GM19043 (cell line): ENCODE measurements around the gene PLAGL2.
"Not testable (repeated sequence)": the region's sequence is repeated elsewhere in the genome, so short reads cannot be mapped to it uniquely, and the experiment has no call there.

ENCODE experiments used
- ATAC-seq: cut with Tn5 transposase; IDR thresholded peaks from one replicate; pipeline ENCODE4 v1.9.1; 2021; ENCODE audit warnings: low read depth; ENCODE audit not compliant: unreplicated experiment

PLAGL2 gene

DNA sequence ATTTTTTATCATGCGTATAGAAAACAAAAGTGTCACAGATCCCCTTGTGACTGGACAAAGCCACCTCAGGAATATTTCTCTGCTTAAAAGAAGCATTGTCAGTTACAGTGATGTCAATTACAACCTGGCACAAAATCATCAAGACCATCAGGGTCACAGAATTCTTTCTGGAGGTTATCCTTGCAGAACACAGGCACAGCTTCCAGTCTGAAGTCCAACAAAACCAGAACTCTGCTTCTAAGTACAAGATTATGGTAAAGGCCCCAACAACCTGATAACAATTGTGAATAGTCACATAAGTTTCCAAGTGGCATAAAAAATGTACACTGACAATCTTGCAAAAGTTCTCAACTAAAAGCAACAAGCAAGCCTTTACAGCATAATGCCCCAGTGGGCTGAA lies 21.0 kb downstream of the PLAGL2 start:
- no peak for ATAC-seq

DNA sequence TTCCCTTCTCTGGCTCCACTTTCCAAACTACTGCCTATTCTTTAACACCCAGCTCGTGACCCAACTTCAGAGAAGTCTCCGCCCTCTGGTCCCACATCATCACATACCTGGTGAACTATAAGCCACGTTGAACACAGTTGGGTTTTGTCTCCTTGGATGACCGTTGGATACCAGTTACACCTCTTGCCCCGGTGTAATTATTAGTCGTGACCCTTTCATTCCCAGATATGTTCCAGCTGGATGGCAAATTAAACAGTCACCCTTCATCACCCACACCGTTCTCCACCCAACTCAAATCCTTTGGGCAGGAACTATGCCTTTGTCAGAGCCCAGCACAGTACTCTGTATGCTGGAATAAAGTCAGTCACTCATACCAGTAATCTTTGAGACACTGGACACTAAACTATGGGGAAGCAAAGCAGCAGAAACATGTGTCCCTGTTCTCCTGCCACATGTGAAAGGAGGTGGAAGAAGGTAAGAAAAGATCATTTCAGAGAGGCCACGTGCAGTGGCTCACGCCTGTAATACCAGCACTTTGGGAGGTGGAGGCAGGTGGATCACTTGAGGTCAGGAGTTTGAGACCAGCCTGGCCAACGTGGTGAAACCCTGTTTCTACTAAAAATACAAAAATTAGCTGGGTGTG lies 22.5 kb downstream of the PLAGL2 start:
- ATAC-seq: no peak

DNA sequence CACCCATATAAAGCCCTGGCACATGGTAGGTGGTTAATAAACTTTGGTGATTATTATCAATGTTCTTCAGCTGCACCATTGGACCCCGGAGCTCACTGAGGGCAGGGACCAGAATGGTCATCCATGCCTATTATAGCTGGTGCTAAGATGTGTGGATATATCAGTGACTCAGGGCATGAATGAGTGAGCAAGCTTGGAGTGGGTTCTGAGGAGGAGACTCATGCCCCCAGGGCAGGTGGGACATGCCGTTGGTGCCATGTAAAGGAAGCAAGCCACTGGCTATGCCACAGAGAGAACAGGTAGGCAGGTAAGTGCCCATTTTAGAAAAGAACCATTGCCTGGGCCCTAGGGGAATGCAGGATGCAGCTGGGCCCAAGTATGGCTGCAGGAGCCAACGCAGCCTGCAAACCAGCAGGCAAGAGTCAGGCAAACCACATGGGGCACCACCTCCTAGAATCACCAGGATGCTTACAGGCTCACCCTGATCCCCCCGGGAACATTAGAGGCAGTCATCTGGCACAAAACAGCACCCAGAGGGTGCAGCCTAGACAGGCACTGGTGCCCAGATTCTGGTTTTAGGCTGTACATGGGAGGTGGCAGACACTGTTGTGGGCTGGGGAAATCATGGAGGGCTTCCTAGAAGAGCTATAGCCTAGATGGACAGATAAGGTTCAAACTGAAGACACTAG lies 23.5 kb downstream of the PLAGL2 start:
- ATAC-seq: no peak

DNA sequence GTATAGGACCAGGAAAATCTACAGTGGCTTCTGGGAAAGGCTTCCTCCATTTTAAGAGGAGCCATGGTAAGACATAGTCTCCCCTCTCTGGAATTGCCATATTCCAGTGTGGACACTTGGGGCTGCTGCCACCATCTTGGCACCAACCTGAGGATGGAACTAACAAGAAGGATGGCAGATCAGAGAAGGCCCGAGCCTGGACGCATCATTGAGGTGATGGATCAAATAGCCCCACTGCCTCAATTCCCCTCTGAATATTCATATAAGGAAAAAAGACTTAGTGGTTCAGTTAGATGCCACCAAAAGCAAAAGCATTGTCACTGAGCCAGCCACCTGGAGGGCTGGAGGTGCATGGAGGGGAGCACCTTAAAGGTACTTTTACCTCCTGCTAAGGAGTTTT lies 25.9 kb downstream of the PLAGL2 start:
- no peak for ATAC-seq

DNA sequence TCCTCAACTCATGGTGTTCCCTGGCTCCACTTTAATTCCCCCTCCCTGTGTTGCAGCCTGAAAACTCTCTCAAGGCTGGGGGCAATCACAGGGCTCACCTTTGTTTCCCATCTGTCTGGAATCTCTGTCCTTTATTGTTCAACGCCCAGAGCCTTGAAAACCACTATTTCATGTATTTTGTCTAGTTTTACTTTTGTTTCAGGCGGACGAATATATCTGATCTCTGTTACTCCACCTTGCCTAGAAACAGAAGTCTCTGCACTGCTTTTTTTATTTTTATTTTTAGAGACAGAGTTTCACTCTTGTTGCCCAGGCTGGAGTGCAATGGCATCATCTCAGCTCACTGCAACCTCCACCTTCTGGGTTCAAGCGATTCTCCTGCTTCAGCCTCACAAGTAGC lies 27.6 kb downstream of the PLAGL2 start:
- no peak for ATAC-seq

DNA sequence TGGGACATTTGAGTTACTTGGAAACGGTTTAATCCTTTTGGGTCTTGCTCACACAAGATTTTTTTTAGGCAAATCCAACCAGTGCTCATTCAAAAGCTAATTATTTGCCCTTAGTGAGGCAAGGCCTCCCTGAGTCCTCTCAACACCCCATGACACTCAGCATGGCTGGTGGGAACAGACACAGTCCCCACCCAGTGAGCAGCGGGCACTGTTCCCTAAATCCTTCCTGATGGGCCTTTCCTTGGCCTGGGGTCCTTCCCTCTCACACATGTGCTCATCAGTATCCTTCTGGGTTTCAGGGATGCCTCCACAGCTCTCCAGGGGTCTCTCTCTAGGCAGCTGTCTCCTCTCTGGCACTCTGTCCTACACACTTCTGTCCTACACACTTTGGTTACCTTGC lies 28.0 kb downstream of the PLAGL2 start:
- no peak for ATAC-seq

DNA sequence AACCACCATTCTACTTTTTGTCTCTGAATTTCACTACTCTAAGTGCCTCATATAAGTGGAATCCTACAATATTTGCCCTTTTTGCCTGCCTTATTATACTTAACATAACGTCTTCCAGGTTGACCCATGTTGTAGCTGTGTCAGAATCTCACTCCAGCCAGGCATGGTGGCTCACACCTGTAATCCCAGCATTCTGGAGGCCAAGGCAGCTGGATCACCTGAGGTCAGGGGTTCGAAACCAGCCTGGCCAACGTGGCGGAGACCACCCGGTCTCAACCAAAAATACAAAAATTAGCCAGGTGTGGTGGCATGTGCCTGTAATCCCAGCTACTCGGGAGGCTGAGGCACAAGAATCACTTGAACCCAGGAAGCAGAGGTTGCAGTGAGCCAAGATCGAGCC lies 29.8 kb downstream of the PLAGL2 start:
- not testable (repeated sequence) for ATAC-seq

DNA sequence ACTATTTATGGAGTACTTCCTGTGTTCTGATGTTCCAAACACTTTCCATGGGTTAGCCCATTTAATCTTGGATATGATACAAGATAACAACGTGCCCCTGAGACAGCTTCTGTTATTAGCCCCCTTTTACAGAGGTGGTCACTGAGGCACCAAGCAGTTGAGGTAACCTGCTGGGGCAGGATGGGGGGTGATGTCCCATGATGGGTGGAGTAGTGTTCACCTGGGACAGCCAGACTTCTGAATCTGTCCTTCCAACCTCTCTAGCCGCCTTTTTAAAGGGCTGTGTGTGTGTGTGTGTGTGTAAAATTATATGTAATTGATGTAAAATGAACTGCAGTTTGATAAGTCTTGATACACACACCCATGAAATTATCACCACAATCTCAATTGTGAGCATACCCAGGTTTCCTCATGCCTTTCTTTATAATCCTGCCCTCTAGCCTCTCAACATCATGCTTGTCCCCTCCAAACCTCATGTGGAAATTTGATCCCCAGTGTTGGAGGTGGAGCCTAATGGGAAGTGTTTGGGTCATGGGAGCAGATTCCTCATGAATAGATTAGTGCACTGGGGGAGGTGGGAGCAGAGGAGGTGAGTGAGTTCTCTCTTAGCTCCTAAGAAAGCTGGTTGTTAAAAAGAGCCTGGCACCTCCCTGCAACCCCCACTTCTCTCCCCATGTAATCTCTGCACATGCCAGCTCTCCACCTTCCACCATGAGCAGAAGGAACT lies 39.2 kb downstream of the PLAGL2 start:
- no peak for ATAC-seq

DNA sequence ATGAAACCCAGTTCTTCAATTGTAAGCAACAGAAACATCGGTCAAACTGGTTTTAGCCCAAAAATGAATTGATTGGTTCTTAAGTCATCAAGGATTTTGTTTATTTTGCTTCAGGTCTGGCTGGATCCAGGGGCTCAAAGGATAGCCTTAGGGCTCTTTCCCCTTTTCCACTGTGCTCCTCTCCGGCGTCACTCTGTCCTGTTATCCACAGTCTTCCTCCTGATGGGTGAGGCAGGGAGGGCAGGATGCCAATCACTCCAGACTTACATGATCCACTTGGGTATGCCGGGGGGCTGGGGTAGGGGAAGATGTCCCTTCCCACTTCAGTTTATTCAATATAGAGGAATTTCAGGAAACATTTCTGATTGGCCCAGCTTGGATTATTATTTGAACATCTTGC lies 40.0 kb downstream of the PLAGL2 start:
- ATAC-seq: no peak

DNA sequence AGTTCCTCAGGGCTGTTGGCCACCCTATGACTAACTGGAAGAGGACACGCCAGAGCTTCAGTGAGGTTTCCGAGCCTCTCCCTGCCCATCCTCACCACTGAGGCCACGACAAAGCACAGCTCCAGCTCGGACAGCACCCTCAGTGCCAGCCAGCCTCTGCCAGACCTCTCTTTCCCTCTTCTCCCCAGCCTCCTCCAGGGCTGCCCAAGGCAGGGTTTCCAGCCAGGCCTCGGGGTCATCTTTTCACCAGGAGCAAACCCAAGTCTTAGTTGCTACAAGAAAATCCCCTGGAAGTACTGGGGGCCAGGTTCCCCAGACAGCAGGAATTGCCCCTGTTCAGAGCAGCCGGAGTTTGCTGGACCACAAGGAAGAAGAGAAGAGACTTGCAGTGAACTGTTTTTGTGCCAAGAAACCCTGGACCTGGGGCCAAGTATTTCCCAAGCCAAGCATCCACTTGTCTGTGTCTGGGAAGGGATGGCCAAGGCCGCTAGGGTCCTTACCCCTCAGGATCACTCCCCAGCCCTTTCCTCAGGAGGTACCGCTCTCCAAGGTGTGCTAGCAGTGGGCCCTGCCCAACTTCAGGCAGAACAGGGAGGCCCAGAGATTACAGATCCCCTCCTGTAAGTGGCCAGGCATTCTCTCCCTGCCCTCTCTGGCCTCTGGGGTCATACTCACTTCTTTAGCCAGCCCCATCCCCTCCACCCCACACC lies 41.6 kb downstream of the PLAGL2 start:
- ATAC-seq: no peak

DNA sequence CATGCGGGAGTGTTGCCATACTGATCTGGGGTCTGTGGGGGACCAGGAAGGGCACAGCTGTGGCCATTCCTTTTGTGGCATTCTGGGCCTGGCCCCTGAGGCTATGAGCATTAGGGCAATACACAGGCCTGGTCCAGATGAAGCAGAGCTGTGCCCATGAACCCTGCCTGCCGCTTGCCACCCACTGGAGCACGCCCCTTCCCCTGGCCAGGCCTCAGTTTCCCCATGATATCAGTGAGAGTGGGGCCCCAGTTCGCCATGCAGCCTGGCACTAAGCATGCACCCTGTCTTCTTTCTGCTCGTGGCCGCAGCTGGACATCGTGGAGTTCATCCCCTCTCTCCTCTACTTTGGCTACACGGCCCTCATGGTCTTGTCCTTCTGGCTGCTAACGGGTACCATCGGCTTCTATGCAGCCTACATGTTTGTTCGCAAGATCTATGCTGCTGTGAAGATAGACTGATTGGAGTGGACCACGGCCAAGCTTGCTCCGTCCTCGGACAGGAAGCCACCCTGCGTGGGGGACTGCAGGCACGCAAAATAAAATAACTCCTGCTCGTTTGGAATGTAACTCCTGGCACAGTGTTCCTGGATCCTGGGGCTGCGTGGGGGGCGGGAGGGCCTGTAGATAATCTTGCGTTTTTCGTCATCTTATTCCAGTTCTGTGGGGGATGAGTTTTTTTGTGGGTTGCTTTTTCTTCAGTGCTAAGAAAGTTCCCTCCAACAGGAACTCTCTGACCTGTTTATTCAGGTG lies 42.4 kb downstream of the PLAGL2 start:
- ATAC-seq: no peak

DNA sequence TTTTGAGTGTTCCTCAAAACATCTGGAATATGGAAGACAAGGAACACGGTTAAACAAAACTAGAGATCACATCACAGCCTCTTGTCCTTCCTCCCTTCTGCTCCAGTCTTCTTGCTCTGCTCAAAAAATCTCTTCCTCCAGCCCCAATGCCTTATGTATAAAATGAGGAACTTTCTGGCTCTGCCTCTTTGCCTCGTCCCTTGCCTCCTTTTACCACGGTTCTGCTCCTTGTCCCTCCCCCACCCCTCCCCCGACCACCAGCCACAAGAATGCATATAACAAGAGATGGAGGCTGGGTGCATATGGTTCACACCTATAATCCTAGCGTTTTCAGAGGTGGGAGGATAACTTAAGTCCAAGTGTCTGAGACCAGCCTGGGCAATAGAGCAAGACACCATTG lies 43.6 kb downstream of the PLAGL2 start:
- no peak for ATAC-seq

DNA sequence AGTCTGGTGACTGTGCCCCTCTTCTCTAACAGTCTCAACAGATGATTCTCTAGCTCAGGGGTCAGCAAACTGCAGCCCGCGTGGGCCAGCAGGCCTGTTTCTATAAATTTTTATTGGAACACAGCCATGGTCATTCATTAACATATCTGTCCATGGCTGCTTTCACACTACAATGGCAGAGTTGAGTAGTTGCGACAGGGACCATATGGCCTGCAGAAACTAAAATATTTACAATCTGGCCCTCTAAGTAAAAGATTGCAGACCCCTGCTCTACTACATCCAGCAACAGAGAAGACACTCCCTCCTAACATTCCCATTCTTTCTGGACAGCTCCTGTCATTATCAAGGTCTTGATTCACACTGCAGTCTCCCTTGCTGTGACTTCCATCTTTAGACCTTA lies 45.2 kb downstream of the PLAGL2 start:
- ATAC-seq: no peak

DNA sequence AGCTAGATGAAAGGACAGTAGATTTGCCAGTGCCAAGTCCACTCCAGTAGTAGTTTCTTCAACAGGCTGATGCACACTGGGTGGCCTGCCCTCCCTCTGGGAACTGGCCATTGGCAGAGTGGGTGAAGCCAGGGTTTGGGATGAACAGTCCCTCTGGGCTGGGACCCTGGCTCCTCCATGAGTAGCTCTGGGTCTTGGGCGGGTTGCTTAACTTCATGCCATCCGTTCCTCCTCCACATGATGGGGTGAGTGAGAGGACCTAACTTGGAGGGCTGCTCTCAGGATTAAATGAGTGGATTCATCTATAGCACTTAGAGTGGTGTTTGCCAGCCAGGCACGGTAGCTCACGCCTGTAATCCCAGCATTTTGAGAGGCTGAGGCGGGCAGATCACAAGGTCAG lies 47.2 kb downstream of the PLAGL2 start:
- no peak for ATAC-seq

DNA sequence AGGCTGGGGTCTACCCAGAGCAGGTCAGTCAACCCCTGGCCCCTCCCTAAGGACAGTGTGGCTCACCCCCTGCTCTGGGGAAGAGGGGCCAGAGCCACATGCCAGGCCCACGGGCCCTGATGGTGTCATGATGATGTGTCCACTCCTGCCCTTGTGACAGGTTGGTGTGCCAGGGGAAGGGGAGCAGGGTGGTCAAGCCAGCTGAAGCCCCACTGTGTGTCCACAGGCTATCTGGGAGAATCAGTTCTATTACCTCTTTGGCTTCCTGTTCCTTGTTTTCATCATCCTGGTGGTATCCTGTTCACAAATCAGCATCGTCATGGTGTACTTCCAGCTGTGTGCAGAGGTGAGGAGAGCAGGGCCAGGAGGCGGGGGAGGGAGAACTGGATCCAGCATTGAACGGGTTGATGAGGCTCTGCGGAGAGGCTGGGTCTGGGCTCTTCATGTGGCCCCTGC lies 47.7 kb downstream of the PLAGL2 start:
- no peak for ATAC-seq

DNA sequence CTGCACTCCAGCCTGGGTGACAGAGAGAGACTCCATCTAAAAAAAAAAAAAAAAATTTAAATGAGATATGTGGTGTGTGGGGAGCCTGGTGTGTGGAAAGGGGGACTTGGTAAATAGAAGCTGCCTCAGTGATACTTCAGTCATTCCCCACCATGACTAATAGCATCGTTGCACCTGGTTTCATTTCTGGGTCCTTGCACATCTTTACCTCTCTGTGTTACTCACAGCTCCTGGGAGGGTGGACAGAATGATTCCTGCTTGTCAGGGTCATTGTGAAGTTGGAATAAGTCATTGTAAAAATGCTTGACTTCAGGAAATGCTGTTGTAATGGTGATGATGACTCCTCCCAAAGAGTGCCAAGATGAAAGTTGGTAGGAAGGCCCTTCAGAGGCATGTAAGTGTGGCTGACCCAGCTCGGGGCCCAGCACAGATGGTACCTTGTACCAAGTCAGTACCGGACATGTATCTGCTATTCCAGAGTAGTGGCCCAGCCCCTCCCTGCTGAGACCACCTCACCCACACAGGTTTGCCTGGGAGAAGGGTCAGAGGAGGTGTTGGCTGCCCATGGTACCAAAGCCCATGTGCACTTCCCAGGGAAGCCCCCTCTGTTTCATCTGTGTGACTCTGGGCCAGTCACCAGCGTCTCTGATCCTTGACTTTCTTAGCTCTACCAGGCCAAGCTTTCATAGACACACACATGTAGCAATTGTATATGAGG lies 48.4 kb downstream of the PLAGL2 start:
- ATAC-seq: no peak

DNA sequence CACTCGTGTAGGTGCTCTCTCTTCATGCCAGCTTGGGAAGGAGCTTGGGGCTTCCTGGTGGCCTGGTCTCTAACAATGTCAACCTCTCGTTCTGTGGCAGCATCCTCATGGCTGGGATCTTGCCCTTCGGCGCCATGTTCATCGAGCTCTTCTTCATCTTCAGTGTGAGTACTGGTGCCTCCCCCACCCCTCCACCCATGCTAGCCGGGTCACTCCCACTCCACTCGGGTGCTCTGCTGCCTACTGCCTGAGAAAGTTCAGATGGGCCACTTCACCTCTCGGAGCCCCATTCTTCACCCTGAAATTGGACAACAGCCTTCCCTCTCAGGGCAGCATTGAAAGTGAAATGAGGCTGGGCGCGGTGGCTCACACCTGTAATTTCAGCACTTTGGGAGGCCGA lies 49.2 kb downstream of the PLAGL2 start:
- ATAC-seq: no peak

DNA sequence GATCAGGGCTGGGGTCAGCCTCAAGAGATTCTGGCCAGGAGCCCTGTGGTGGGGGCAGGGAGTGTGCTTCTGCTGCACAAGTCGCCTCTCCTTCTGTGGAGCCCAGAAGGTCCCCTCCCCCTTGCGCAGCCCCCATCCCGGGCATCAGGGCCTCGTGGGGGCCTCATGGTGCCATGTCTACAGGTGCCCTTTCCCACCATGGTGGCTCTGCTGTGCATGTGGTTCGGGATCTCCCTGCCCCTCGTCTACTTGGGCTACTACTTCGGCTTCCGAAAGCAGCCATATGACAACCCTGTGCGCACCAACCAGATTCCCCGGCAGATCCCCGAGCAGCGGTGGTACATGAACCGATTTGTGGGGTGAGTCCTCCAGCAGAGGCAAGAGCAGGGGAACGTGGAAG lies 49.9 kb downstream of the PLAGL2 start:
- ATAC-seq: no peak

DNA sequence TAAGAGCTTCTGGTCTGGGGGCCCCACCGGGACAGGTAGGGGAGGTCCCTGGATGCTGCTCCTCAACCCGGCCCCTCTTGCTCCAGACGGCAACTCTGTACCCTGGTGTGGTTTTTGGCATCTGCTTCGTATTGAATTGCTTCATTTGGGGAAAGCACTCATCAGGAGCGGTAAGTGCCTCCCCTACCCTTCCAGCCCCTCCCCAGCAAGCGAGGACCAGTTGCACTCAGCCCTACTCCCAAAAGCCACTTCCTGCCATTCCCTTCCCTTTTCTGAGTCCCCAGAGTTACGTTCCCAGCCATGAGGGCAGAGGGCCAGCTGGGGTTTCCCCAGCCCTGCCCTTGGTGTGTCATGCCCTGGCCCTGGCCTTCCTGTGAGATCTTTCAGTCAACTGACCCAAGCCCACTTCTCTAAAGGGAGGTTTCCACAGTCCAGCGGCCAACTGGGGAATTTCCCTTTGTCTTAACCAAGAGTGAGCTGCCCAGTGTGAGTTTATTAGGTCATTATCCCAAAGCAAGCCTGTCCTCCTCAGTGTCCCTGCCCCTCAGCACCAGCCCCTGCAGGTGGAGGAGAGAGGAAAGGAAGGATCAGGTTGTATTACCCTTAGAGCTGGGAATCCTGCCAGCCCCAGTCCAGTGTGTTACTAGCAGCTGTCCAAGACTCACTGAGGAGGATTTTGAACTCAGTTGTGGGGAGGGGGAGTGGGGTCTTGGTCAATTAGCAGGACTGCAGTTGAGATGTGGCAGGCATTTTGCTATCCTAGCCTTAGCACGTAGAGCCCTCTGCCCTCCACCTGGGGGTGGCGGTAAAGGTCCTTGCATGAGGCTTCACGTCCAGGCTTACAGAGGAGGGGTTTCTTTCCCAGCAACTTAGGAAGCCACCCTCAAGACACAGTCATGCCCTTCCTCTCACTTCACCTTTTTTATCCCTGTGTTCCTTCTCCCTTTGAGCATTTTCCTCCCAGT lies 52.2 kb downstream of the PLAGL2 start:
- ATAC-seq: no peak
